ENCODE data around the gene CEP350. TPM values are rescaled to one million over a fixed set of nuclear protein-coding genes. Genes with fewer than 3 reads are reported as not detected.

Gene CEP350
- total RNA-seq, 8 experiments from 2014 or later: 21.8 to 65.4 (median 49.5) TPM

DNA sequence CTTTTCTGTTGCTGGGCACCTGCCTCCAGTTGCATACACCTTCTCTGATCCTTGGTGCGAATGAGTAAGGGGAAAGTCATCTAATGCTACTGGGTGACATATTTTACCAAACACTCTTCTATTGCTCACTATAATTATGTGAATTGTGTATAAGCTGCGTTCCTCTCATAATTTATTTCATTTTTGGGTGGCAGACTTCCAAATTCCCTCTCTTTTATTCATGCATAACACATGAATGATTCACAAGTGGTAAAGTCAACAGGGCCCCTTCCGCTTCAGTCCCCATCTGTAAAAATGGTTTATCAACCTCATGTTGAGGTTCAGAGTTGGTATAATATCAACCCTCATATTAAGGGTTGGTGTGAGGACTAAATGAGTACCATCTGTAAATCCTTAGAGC, 196.9 kb downstream of the CEP350 start:
- in situ Hi-C loops (cut with MboI; ENCODE audit: low pct_unique_long_range_greater_than_20kb in 2 of 9, low sequenced_read_pairs in 9 of 9, unreplicated experiment in 9 of 9): loop anchor here in 2 of 9 experiments (25.0 kb wide), 2 partner anchors 89 to 189 kb away; partner anchors contain the start of gene CEP350 (in 1 of the 2)
- H3K4me1 ChIP-seq (replicated peaks in 1 of 2): peaks cover 14 to 15% of the 10 kb centered on the region in 2 donors
- H3K4me3 ChIP-seq: no peak overlapping the region
- 0 to 100% (median 56%) methylated on average over 1 to 3 of the region's 3 CpGs; no CpG with 5 or more reads in 1 of the 10 experiments for WGBS, 10 experiments
- no peak overlapping the region for H3K27ac ChIP-seq
- peak in 1 of 8 experiments; percentile 23 for ATAC-seq (replicated peaks in 6 of 8)

DNA sequence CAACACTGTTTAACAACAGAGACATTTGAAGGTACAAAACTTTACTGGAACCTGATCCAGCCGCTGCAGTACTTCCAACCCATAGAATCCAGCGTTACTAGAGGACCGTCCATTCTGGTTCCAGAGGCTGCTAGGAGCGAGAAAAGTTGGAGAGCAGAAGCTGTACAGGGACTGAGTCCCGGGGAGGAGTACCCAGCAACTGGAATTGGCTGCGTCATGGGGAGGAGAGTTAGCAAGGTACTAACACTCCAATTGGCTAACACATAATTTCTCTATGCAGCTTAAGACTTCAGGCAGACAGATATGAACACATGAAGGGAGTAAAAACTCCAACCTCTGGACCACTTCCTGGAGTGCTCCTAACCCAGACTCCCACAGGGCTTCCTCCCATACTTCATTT, 198.0 kb downstream of the CEP350 start:
- ATAC-seq (replicated peaks in 6 of 8): no peak
- 80 to 100% (median 90%) methylated on average over 1 to 6 of the region's 6 CpGs; no CpG with 5 or more reads in 1 of the 10 experiments for WGBS, 10 experiments
- Histone ChIP-seq H3K4me3 (no peak overlapping the region), H3K4me1 (replicated peaks in 1 of 2) (peaks cover 25 to 26% of the 10 kb centered on the region in 2 donors), H3K27ac (no peak overlapping the region)
- in situ Hi-C loops (cut with MboI; ENCODE audit: low pct_unique_long_range_greater_than_20kb in 2 of 9, low sequenced_read_pairs in 9 of 9, unreplicated experiment in 9 of 9): loop anchor here in 2 of 9 experiments (25.0 kb wide), 2 partner anchors 90 to 190 kb away; partner anchors contain the start of gene CEP350 (in 1 of the 2)

- in situ Hi-C loops (cut with MboI; ENCODE audit: low pct_unique_long_range_greater_than_20kb in 2 of 9, low sequenced_read_pairs in 9 of 9, unreplicated experiment in 9 of 9): loop anchor here in 2 of 9 experiments (25.0 kb wide), 2 partner anchors 91 to 191 kb away; partner anchors contain the start of gene CEP350 (in 1 of the 2)
Observed at GRCh38 chr1:180153032-180153431, 198.4 kb downstream of the CEP350 start.

DNA sequence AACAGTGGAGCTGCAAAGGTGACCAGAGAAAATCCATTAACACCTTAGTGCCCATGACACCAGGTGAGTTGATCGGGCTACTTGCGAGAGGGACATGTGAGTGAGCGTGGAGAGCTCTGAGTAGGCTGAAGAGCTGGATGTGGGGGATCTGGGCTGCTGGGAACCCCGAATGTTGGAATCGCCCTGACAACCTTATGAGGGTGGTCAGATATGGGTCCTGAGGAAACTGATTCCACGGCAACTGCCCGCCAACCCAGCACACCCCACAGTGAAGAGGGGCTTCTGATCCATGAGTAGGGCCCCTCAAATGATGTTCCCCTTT, 199.4 kb downstream of the CEP350 start:
- in situ Hi-C loops (cut with MboI; ENCODE audit: low pct_unique_long_range_greater_than_20kb in 2 of 9, low sequenced_read_pairs in 9 of 9, unreplicated experiment in 9 of 9): loop anchor here in 2 of 9 experiments (25.0 kb wide), 2 partner anchors 92 to 192 kb away; partner anchors contain the start of gene CEP350 (in 1 of the 2)

More at GRCh38 chr1:180153032-180153431, 198.4 kb downstream of the CEP350 start:
- Histone ChIP-seq H3K4me1 (replicated peaks in 1 of 2) (peaks cover 27 to 29% of the 10 kb centered on the region in 2 donors), H3K4me3 (no peak overlapping the region), H3K27ac (no peak overlapping the region)
- 63 to 100% (median 86%) methylated on average over 1 to 5 of the region's 5 CpGs; no CpG with 5 or more reads in 3 of the 10 experiments for WGBS, 10 experiments
- no peak for ATAC-seq (replicated peaks in 6 of 8)

DNA sequence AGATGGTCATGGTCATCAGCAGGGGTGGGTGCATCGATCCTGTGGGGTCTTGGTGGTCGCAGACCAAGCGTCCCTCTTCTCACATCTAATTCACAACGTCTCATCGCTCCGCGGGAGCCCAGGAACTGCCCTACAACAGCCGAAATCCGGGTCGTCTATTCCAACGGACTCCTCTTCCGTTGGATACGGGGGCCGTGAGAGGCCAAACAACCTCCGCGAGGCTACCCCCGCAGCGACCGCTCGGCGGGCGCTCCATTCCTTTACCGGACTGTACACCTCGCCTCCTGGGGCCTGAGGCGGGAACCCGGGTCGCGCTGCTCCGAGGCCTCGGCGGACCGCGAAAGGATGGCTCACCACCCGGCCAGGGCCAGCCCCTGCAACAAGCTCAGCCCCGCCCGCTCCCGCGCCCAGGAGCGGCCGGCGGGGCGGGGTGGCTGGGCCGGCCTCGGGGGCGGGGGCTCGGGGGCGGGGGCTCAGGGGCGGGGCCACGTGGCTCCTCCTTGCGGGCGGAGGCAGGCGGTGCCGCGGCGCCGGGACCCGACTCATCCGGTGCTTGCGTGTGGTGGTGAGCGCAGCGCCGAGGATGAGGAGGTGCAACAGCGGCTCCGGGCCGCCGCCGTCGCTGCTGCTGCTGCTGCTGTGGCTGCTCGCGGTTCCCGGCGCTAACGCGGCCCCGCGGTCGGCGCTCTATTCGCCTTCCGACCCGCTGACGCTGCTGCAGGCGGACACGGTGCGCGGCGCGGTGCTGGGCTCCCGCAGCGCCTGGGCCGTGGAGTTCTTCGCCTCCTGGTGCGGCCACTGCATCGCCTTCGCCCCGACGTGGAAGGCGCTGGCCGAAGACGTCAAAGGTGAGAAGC, 199.9 kb downstream of the CEP350 start, which contains the start of gene QSOX1:
TSS of gene QSOX1 (plus strand) at position 545 of the 857 bp plus-strand sequence. CDS start at position 584, 39 bp downstream.
- peak; percentile 85 to 90 (median 89) for ATAC-seq (replicated peaks in 6 of 8)
- 0 to 1% (median 0%) methylated on average over 1 to 37 of the region's 100 CpGs; no CpG with 5 or more reads in 4 of the 10 experiments for WGBS, 10 experiments
- in situ Hi-C loops (cut with MboI; ENCODE audit: low pct_unique_long_range_greater_than_20kb in 2 of 9, low sequenced_read_pairs in 9 of 9, unreplicated experiment in 9 of 9): loop anchor here in 2 of 9 experiments (25.0 kb wide), 2 partner anchors 92 to 192 kb away; partner anchors contain the start of gene CEP350 (in 1 of the 2)
- Histone ChIP-seq H3K4me3 (peak within 1 kb of the TSS; percentile 59 to 89 (median 83)), H3K27ac (peak within 1 kb of the TSS; percentile 85 to 88), H3K4me1 (replicated peaks in 1 of 2) (peaks cover 27 to 30% of the 10 kb centered on the region in 2 donors)

More for the DNA sequence above, 199.4 kb downstream of the CEP350 start:
- peak in 2 of 8 experiments; percentile 0 to 1 for ATAC-seq (replicated peaks in 6 of 8)
- peak overlapping the region; percentile 59 to 89 (median 83) for H3K4me3 ChIP-seq
- H3K27ac ChIP-seq: peak overlapping the region; percentile 85 to 88
- peaks cover 27 to 30% of the 10 kb centered on the region in 2 donors for H3K4me1 ChIP-seq (replicated peaks in 1 of 2)
- WGBS, 10 experiments: 0 to 20% (median 9%) methylated on average over 1 to 7 of the region's 7 CpGs; no CpG with 5 or more reads in 2 of the 10 experiments

DNA sequence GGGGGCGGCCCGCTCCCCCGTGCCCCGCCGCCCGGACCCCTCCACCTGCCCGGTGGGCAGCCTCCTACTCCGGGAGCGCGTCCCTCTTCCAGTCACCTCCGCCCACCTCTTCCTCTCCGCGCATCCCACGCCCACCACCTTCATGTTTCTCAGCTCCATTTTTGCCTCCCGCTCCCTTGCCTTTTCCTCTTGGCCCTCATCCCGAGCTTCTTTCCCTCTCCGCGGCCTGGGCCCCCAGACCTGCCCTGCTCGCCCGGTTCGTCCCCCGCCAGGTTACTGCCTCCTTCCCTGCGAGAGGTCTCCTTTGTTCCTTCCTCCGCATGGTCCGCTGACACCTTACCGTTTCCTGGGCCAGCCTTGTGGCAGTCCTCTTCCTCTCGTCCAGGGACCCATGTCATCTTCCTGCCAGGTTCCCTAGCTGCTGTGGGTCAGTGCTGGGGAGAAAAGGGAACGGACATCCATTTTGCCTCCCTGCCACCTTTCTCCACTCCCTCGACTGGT, 200.6 kb downstream of the CEP350 start:
- peak in 4 of 8 experiments; percentile 2 to 33 (median 14) for ATAC-seq (replicated peaks in 6 of 8)
- H3K27ac ChIP-seq: peak overlapping the region; percentile 85 to 88

GRCh38 chr1:180156201-180156600, 201.6 kb downstream of the CEP350 start:
- no peak overlapping the region for H3K27ac ChIP-seq
- in situ Hi-C loops (cut with MboI; ENCODE audit: low pct_unique_long_range_greater_than_20kb in 2 of 9, low sequenced_read_pairs in 9 of 9, unreplicated experiment in 9 of 9): loop anchor here in 2 of 9 experiments (25.0 kb wide), 2 partner anchors 94 to 194 kb away; partner anchors contain the start of gene CEP350 (in 1 of the 2)
- peaks cover 27 to 30% of the 10 kb centered on the region in 2 donors for H3K4me1 ChIP-seq (replicated peaks in 1 of 2)
- ATAC-seq (replicated peaks in 6 of 8): no peak
- peak overlapping the region; percentile 59 to 89 (median 83) for H3K4me3 ChIP-seq
- WGBS, 10 experiments: 72 to 100% (median 88%) methylated on average over 1 to 4 of the region's 4 CpGs; no CpG with 5 or more reads in 1 of the 10 experiments

More for the DNA sequence above, 200.6 kb downstream of the CEP350 start:
- WGBS, 10 experiments: 0 to 20% (median 1%) methylated on average over 1 to 14 of the region's 29 CpGs; no CpG with 5 or more reads in 2 of the 10 experiments
- in situ Hi-C loops (cut with MboI; ENCODE audit: low pct_unique_long_range_greater_than_20kb in 2 of 9, low sequenced_read_pairs in 9 of 9, unreplicated experiment in 9 of 9): loop anchor here in 2 of 9 experiments (25.0 kb wide), 2 partner anchors 93 to 193 kb away; partner anchors contain the start of gene CEP350 (in 1 of the 2)
- peaks cover 27 to 30% of the 10 kb centered on the region in 2 donors for H3K4me1 ChIP-seq (replicated peaks in 1 of 2)
- peak overlapping the region; percentile 59 to 89 (median 83) for H3K4me3 ChIP-seq

DNA sequence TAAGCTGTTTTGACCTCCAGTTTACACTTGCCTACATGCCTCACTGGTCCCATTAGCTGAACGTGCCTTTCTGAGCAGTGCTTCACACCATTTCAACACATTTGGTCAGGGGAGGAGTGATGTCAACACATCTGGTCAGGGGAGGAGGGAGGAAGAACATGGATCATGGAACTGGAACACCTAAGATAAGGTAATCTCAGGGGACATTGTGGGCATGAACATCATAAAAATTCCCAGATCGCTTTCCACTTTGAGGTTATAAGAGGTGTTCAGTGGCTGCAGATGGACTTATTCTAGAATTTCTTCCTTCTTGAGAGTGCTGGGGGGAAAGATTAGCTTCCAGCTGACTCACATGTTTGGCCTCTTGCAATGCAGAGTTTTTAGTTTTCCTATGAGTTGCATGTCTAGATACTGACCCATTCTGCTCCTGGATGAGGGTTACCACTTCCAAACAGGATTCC, 202.1 kb downstream of the CEP350 start:
- 20 to 100% (median 81%) methylated on average over 1 to 2 of the region's 2 CpGs; no CpG with 5 or more reads in 3 of the 10 experiments for WGBS, 10 experiments

DNA sequence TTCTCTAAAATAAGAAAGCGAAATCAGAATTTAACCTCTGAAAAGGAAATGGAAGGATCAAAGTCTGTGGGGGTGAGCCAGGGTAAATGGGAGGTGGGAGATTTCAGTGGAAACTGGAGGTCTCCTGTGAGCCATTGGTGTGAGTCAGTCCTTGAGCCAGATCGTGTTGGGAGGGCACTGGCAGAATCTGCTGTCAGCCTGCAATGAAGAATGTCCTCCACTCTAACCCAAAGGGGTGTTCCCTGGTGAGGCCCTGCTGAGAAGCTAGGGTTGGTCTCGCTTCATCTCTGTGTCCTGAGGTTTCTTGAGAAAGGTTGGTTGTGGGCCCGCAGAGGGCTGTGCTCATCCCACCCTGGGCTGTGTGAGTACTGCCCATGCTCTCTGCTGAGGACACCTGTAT, 202.5 kb downstream of the CEP350 start:
- in situ Hi-C loops (cut with MboI; ENCODE audit: low pct_unique_long_range_greater_than_20kb in 2 of 9, low sequenced_read_pairs in 9 of 9, unreplicated experiment in 9 of 9): loop anchor here in 2 of 9 experiments (25.0 kb wide), 2 partner anchors 95 to 195 kb away; partner anchors contain the start of gene CEP350 (in 1 of the 2)
- Histone ChIP-seq H3K4me1 (replicated peaks in 1 of 2) (peaks cover 27 to 30% of the 10 kb centered on the region in 2 donors), H3K27ac (no peak overlapping the region), H3K4me3 (peak overlapping the region in 1 of 5 donors; percentile 83)
- WGBS, 10 experiments: 40 to 100% (median 70%) methylated on average over 1 to 4 of the region's 4 CpGs; no CpG with 5 or more reads in 1 of the 10 experiments
- ATAC-seq (replicated peaks in 6 of 8): peak in 6 of 8 experiments; percentile 1 to 17 (median 11)

More for the DNA sequence above, 202.1 kb downstream of the CEP350 start:
- peak overlapping the region in 2 of 5 donors; percentile 83 for H3K4me3 ChIP-seq
- ATAC-seq (replicated peaks in 6 of 8): no peak
- H3K27ac ChIP-seq: no peak overlapping the region
- H3K4me1 ChIP-seq (replicated peaks in 1 of 2): peaks cover 27 to 30% of the 10 kb centered on the region in 2 donors
- in situ Hi-C loops (cut with MboI; ENCODE audit: low pct_unique_long_range_greater_than_20kb in 2 of 9, low sequenced_read_pairs in 9 of 9, unreplicated experiment in 9 of 9): loop anchor here in 2 of 9 experiments (25.0 kb wide), 2 partner anchors 94 to 194 kb away; partner anchors contain the start of gene CEP350 (in 1 of the 2)

DNA sequence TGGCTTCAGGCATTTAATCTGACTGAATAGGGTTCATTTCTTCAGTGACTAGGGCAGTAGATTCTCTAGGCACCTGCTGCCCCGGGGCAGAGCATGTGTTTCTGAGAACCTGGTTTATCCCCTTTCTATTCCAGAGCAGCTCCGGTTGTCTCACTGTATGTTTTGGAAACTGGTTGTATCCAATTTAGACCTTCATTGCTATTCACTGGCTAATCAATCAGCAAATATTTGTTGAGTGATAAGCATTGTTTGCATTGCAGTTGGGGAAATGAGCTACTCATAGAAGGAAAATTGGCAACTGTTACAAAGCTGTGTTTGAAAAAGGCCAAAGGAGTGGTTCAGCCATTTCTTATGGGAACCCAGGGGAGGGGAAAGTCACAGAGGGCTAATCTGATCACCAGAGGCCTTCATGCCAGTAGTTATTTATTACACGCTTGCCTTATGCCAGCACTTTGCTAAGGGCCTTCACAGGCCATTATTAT, 203.0 kb downstream of the CEP350 start:
- in situ Hi-C loops (cut with MboI; ENCODE audit: low pct_unique_long_range_greater_than_20kb in 2 of 9, low sequenced_read_pairs in 9 of 9, unreplicated experiment in 9 of 9): loop anchor here in 2 of 9 experiments (25.0 kb wide), 2 partner anchors 95 to 195 kb away; partner anchors contain the start of gene CEP350 (in 1 of the 2)
- WGBS, 10 experiments: 75 to 100% (median 95%) methylated on average over 1 to 3 of the region's 3 CpGs; no CpG with 5 or more reads in 2 of the 10 experiments
- Histone ChIP-seq H3K4me1 (replicated peaks in 1 of 2) (peaks cover 27 to 30% of the 10 kb centered on the region in 2 donors), H3K4me3 (no peak overlapping the region), H3K27ac (no peak overlapping the region)
- ATAC-seq (replicated peaks in 6 of 8): no peak

GRCh38 chr1:180158149-180159147, 203.8 kb downstream of the CEP350 start:
- WGBS, 10 experiments: 50 to 100% (median 86%) methylated on average over 1 to 9 of the region's 16 CpGs; no CpG with 5 or more reads in 3 of the 10 experiments
- Histone ChIP-seq H3K4me1 (replicated peaks in 1 of 2) (peaks cover 27 to 30% of the 10 kb centered on the region in 2 donors), H3K4me3 (no peak overlapping the region), H3K27ac (no peak overlapping the region)
- ATAC-seq (replicated peaks in 6 of 8): no peak
- in situ Hi-C loops (cut with MboI; ENCODE audit: low pct_unique_long_range_greater_than_20kb in 2 of 9, low sequenced_read_pairs in 9 of 9, unreplicated experiment in 9 of 9): loop anchor here in 2 of 9 experiments (25.0 kb wide), 2 partner anchors 96 to 196 kb away; partner anchors contain the start of gene CEP350 (in 1 of the 2)

Data from motor neuron (in vitro differentiated cells).